HepG2 (cell line): ENCODE measurements around the gene LYPD8. TPM values are rescaled to one million over a fixed set of nuclear protein-coding genes. Genes with fewer than 3 reads are reported as not detected.

Experiments
- ATAC-seq: fragments of 200-7000 bp; cut with Tn5 transposase; 3 replicates; pipeline ENCODE4 v1.9.1; 2020; ENCODE audit warnings: mild to moderate bottlenecking, moderate library complexity
- BruUV-seq: library from RNA; stranded (reverse); fragments of 400-500 nt; replicated peaks from 2 replicates; lab custom pipeline; 2021; lab: Mats Ljungman, UMichigan
- CTCF ChIA-PET: fragments of 300-600 bp; formaldehyde crosslinking; extraction: SDS; loops from one replicate; lab custom pipeline; 2021; ENCODE audit warnings: low total read pairs, inconsistent platforms, low intra/inter-chr PET ratio; lab: Yijun Ruan, JAX
- POLR2A ChIA-PET: fragments of 350-600 bp; sonication (Branson Sonifier 250); formaldehyde crosslinking; loops from one replicate; lab custom pipeline; 2020; ENCODE audit warnings: antibody characterized with exemption, inconsistent platforms; lab: Yijun Ruan, JAX
- DNase-seq: peaks from one replicate; pipeline ENCODE4 v3.0.0-alpha.2; 2015; ENCODE audit warnings: low spot score
- FAIRE-seq: peaks from 3 replicates; lab custom pipeline; 2011; peaks lifted over from hg19 to GRCh38; lab: Jason Lieb, UNC
- H2AFZ ChIP-seq: one replicate; pipeline ENCODE4 v1.6.1; 2011; ENCODE audit warnings: low read length, inconsistent platforms
- H3K27ac ChIP-seq: fragments of 300-600 bp; 3 replicates; pipeline ENCODE4 v1.8.0; 2011; ENCODE audit warnings: mixed run types, mild to moderate bottlenecking, mixed read lengths, low read length, inconsistent platforms; ENCODE audit not compliant: insufficient read depth; ENCODE audit errors: extremely low read length
- H3K27me3 ChIP-seq, 2 experiments: fragments of 200-600 bp in 1 of 2; 2 replicates in 1 of 2; 3 replicates in 1 of 2; pipeline versions ENCODE4 v1.6.0 to v1.8.0; 2011; ENCODE audit warnings: low read length in 2 of 2, mild to moderate bottlenecking in 2 of 2, moderate library complexity in 2 of 2, inconsistent platforms in 1 of 2; ENCODE audit not compliant: insufficient read depth in 2 of 2, control insufficient read depth in 1 of 2
- H3K36me3 ChIP-seq, 2 experiments: fragments of 200-600 bp in 1 of 2; replicated peaks in 1 of 2; 2 replicates in 1 of 2; 3 replicates in 1 of 2; pipeline versions ENCODE4 v1.5.1 to v1.8.0; 2011; ENCODE audit warnings: low read length in 2 of 2, inconsistent platforms in 1 of 2; ENCODE audit not compliant: insufficient read depth in 2 of 2, control insufficient read depth in 1 of 2
- H3K4me1 ChIP-seq: 2 replicates; pipeline ENCODE4 v1.5.1; 2012; ENCODE audit warnings: low read length, inconsistent platforms; ENCODE audit not compliant: insufficient read depth
- H3K4me2 ChIP-seq: 2 replicates; pipeline ENCODE4 v1.6.0; 2011; ENCODE audit warnings: low read depth, low read length, inconsistent platforms
- H3K4me3 ChIP-seq, 3 experiments: fragments of 200-600 bp in 1 of 3; sonication (generic), shearing (Covaris generic) in 1 of 3; replicated peaks in 1 of 3; 2 replicates each; pipeline ENCODE4 v1.5.1; 2011 to 2016; ENCODE audit warnings: low read length in 3 of 3, inconsistent platforms in 2 of 3, low read depth in 2 of 3, mild to moderate bottlenecking in 2 of 3, control low read depth in 1 of 3, mixed read lengths in 1 of 3; ENCODE audit not compliant: insufficient read depth in 1 of 3
- H3K79me2 ChIP-seq: one replicate; pipeline ENCODE4 v1.6.1; 2011; ENCODE audit warnings: low read length, inconsistent platforms; ENCODE audit not compliant: insufficient read depth
- H3K9ac ChIP-seq: 2 replicates; pipeline ENCODE4 v1.6.0; 2011; ENCODE audit warnings: mild to moderate bottlenecking, low read depth, low read length, inconsistent platforms; ENCODE audit not compliant: insufficient read depth
- H3K9me3 ChIP-seq: 2 replicates; pipeline ENCODE4 v1.5.1; 2012; ENCODE audit warnings: mild to moderate bottlenecking, low read length
- H4K20me1 ChIP-seq: 2 replicates; pipeline ENCODE4 v1.6.0; 2011; ENCODE audit warnings: inconsistent platforms, mild to moderate bottlenecking, low read length, moderate library complexity; ENCODE audit not compliant: insufficient read depth
- ASH2L ChIP-seq: fragments of 300-600, 200-600 bp; sonication (generic); IDR thresholded peaks from 2 replicates; pipeline ENCODE4 v1.7.0; 2017; ENCODE audit warnings: low read depth, mild to moderate bottlenecking, moderate library complexity, mixed read lengths, low read length; ENCODE audit not compliant: insufficient read length
- CHD2 ChIP-seq: IDR thresholded peaks from 2 replicates; pipeline ENCODE4 v1.6.1; 2011; ENCODE audit warnings: low read depth, low read length, improper control_type of control experiment
- CTCF ChIP-seq: sonication (generic); formaldehyde crosslinking; IDR thresholded peaks from 2 replicates; pipeline ENCODE4 v1.5.0; 2020; ENCODE audit warnings: mild to moderate bottlenecking, missing genetic modification reagents, moderate library complexity
- HNRNPL ChIP-seq: fragments of 200-400 bp; formaldehyde crosslinking; IDR thresholded peaks from 2 replicates; pipeline ENCODE4 v1.6.1; 2017; ENCODE audit warnings: mild to moderate bottlenecking, low read depth, low read length
- PHF21A ChIP-seq: sonication (generic); formaldehyde crosslinking; IDR thresholded peaks from 2 replicates; pipeline ENCODE4 v1.5.0; 2020; ENCODE audit warnings: mild to moderate bottlenecking, missing genetic modification reagents
- POLR2G ChIP-seq: fragments of 200-400 bp; formaldehyde crosslinking; IDR thresholded peaks from 2 replicates; pipeline ENCODE4 v1.6.1; 2018; ENCODE audit warnings: mild to moderate bottlenecking, low read depth, low read length, moderate library complexity
- REL ChIP-seq: sonication (generic); formaldehyde crosslinking; conservative IDR thresholded peaks from 2 replicates; pipeline ENCODE4 v1.8.0; 2022; ENCODE audit warnings: mild to moderate bottlenecking, missing genetic modification reagents, moderate library complexity
- REXO4 ChIP-seq: sonication (generic); formaldehyde crosslinking; IDR thresholded peaks from 2 replicates; pipeline ENCODE4 v1.8.0; 2022; ENCODE audit warnings: missing genetic modification reagents, mild to moderate bottlenecking, borderline replicate concordance
- SALL1 ChIP-seq: sonication (generic); formaldehyde crosslinking; IDR thresholded peaks from 2 replicates; pipeline ENCODE4 v1.8.0; 2022; ENCODE audit warnings: mild to moderate bottlenecking, missing genetic modification reagents
- STAG1 ChIP-seq: sonication (generic); formaldehyde crosslinking; IDR thresholded peaks from 2 replicates; pipeline ENCODE4 v1.4.0; 2020; ENCODE audit warnings: missing genetic modification reagents
- TAF15 ChIP-seq: fragments of 200-400 bp; formaldehyde crosslinking; IDR thresholded peaks from one replicate; pipeline ENCODE4 v1.6.1; 2018; ENCODE audit warnings: mild to moderate bottlenecking, low read depth, low read length; ENCODE audit not compliant: poor library complexity, severe bottlenecking
- TEF ChIP-seq: sonication (generic); formaldehyde crosslinking; IDR thresholded peaks from 2 replicates; pipeline ENCODE4 v1.5.0; 2020; ENCODE audit warnings: missing genetic modification reagents
- XRCC5 ChIP-seq: fragments of 200-400 bp; formaldehyde crosslinking; optimal IDR thresholded peaks from 2 replicates; pipeline ENCODE3; 2017; ENCODE audit warnings: mild to moderate bottlenecking, low read length
- ZMYM4 ChIP-seq: sonication (generic); formaldehyde crosslinking; IDR thresholded peaks from 2 replicates; pipeline ENCODE4 v1.8.1; 2023; ENCODE audit warnings: mild to moderate bottlenecking, missing genetic modification reagents
- ZNF264 ChIP-seq: sonication (generic); formaldehyde crosslinking; IDR thresholded peaks from 2 replicates; pipeline ENCODE4 v1.4.0; 2020; ENCODE audit warnings: missing genetic modification reagents
- ZNF83 ChIP-seq: sonication (generic); formaldehyde crosslinking; IDR thresholded peaks from 2 replicates; pipeline ENCODE4 v1.4.0; 2020; ENCODE audit warnings: missing genetic modification reagents, mild to moderate bottlenecking, borderline replicate concordance
- WGBS: methylation state at CpG from one replicate; pipeline ENCODE4 v1.1.6; 2017; ENCODE audit warnings: low lambda C conversion rate; 5-methylcytosine and 5-hydroxymethylcytosine counted together
- in situ Hi-C: cut with HindIII; loops from 2 replicates; pipeline ENCODE4 v1.10.0; 2017; ENCODE audit warnings: low pct_unique_long_range_greater_than_20kb; ENCODE audit not compliant: extremely low pct_ligation_motif_present
- intact Hi-C: fragments of 100-400 bp; cut with micrococcal nuclease; formaldehyde crosslinking; loops from one replicate; pipeline ENCODE4 v1.10.0; 2022; ENCODE audit not compliant: unreplicated experiment
- polyA plus RNA-seq, 8 experiments: library from polyadenylated mRNA; depleted of rRNA in 3 of 8; stranded (reverse) in 7 of 8; unstranded in 1 of 8; fragments of >200 nt; fragmentation: Illumina TruSeq in 4 of 8; extraction: Trizol in 4 of 8; gene quantifications; 2 replicates each; pipeline versions ENCODE4 v1.2.1 to v1.2.3, GENCODE V29; 2011 to 2016; ENCODE audit warnings: low read depth in 4 of 8, missing spikeins in 1 of 8, mixed read lengths in 1 of 8; ENCODE audit not compliant: insufficient read depth in 1 of 8
- total RNA-seq, 5 experiments: library from RNA; depleted of rRNA; stranded (reverse); fragments of >200 nt; fragmentation: Illumina TruSeq; extraction: Trizol; gene quantifications; 2 replicates each; pipeline ENCODE4 v1.2.3, GENCODE V29; 2016; ENCODE audit warnings: low read depth in 1 of 5

The LYPD8 gene
- total and polyA plus RNA-seq, 2 of the 13 experiments (the other 11 are each of a cell fraction or from before 2014, with no cell fraction given): not detected

GRCh38 chr1:248704606-248705005 is 51.0 kb downstream of the LYPD8 start:
- Histone ChIP-seq H3K27ac (no peak overlapping the region), H3K79me2 (no peaks in the 10 kb centered on the region), H3K9me3 (no peaks in the 10 kb centered on the region), H3K27me3 (no peaks in the 10 kb centered on the region), H3K9ac (no peak overlapping the region), H4K20me1 (no peaks in the 10 kb centered on the region), H3K4me2 (no peak overlapping the region), H3K4me1 (no peaks in the 10 kb centered on the region), H3K4me3 (no peak overlapping the region), H2AFZ (no peak overlapping the region), H3K36me3 (no peaks in the 10 kb centered on the region)
- FAIRE-seq: no peak
- no TSS peak for BruUV-seq
- ChIA-PET POLR2A (no interaction called here), CTCF (no interaction called here)
- intact Hi-C loops: no loop called here
- ATAC-seq: no peak
- no peak for DNase-seq
- 0% methylated on average over 2 of the region's 2 CpGs for WGBS
- in situ Hi-C loops: no loop called here
- TF ChIP-seq ASH2L (no peak), SALL1 (CRISPR knock-in tag) (no peak), TAF15 (no peak), POLR2G (no peak), PHF21A (CRISPR knock-in tag) (no peak), REL (CRISPR knock-in tag) (no peak), TEF (no peak)

- in situ Hi-C loops: no loop called here
- WGBS: 20% methylated on average over 2 of the region's 2 CpGs
- Histone ChIP-seq H3K4me1 (no peaks in the 10 kb centered on the region), H3K4me2 (no peak overlapping the region), H3K79me2 (no peaks in the 10 kb centered on the region), H3K4me3 (no peak overlapping the region), H3K9me3 (no peaks in the 10 kb centered on the region), H3K36me3 (no peaks in the 10 kb centered on the region), H3K27me3 (no peaks in the 10 kb centered on the region), H3K9ac (no peak overlapping the region), H3K27ac (no peak overlapping the region), H4K20me1 (no peaks in the 10 kb centered on the region), H2AFZ (no peak overlapping the region)
- ATAC-seq: no peak
- no peak for TF ChIP-seq HNRNPL
- TF ChIP-seq ZNF264 (CRISPR knock-in tag): no peak
- 0 out of 2 replicates have a peak, but pooled peaks have one; percentile 11 for TF ChIP-seq CTCF (CRISPR knock-in tag)
- no peak for TF ChIP-seq ZNF83 (CRISPR knock-in tag)
- no peak for TF ChIP-seq REXO4 (CRISPR knock-in tag)
- no peak for TF ChIP-seq XRCC5
- no peak for TF ChIP-seq CHD2
- peak; percentile 35 for TF ChIP-seq STAG1 (CRISPR knock-in tag)
- no peak for TF ChIP-seq ZMYM4 (CRISPR knock-in tag)
- no peak for FAIRE-seq
- ChIA-PET CTCF (interaction anchor here (1.5 kb wide), 1 partner anchor 103 kb away, joined by 4 read pairs; no protein-coding TSS in a partner anchor), POLR2A (no interaction called here)
- BruUV-seq: no TSS peak
- intact Hi-C loops: no loop called here
- no peak for DNase-seq
Measured at GRCh38 chr1:248703674-248704073, 51.9 kb downstream of the LYPD8 start.
